GM19372 (cell line): Measurements from ENCODE around the gene CLCN5.

ENCODE experiments used
- ATAC-seq: cut with Tn5 transposase; IDR thresholded peaks from one replicate; pipeline ENCODE4 v1.9.1; 2021; ENCODE audit warnings: mild to moderate bottlenecking, low read depth, moderate library complexity; ENCODE audit not compliant: unreplicated experiment

CLCN5 gene

GRCh38 chrX:50125480-50125879 is 203.1 kb downstream of the CLCN5 start:
- no peak for ATAC-seq

GRCh38 chrX:50147972-50148371 is 225.6 kb downstream of the CLCN5 start:
- no peak for ATAC-seq
